NCI-H82 treated with DMSO at 0.1 percent for 48 hours (cell line): ENCODE data around the gene TUBB2B.
"Not testable (repeated sequence)": the region's sequence is repeated elsewhere in the genome, so short reads cannot be mapped to it uniquely, and the experiment has no call there.

Source experiments
- DNase-seq: peaks from one replicate; lab custom pipeline; 2025; ENCODE audit not compliant: unreplicated experiment; lab: John Stamatoyannopoulos, UW

The TUBB2B gene

GRCh38 chr6:3190779-3191178, 36.7 kb downstream of the TUBB2B start:
- DNase-seq: no peak

GRCh38 chr6:3190056-3190455, 37.4 kb downstream of the TUBB2B start:
- DNase-seq: no peak

- DNase-seq: not testable (repeated sequence)
Measured at GRCh38 chr6:3189192-3189591, 38.3 kb downstream of the TUBB2B start.

GRCh38 chr6:3188262-3188661, 39.2 kb downstream of the TUBB2B start:
- DNase-seq: no peak

GRCh38 chr6:3186974-3187382, 40.5 kb downstream of the TUBB2B start:
- no peak for DNase-seq

GRCh38 chr6:3183066-3183465, 44.4 kb downstream of the TUBB2B start:
- DNase-seq: no peak

- no peak for DNase-seq
Measured at GRCh38 chr6:3181105-3181504, 46.3 kb downstream of the TUBB2B start.

- not testable (repeated sequence) for DNase-seq
Measured at GRCh38 chr6:3179945-3180344, 47.5 kb downstream of the TUBB2B start.

- not testable (repeated sequence) for DNase-seq
Measured at GRCh38 chr6:3178666-3179065, 48.8 kb downstream of the TUBB2B start.

GRCh38 chr6:3176562-3177355, 50.7 kb downstream of the TUBB2B start:
- no peak for DNase-seq

- DNase-seq: no peak
Measured at GRCh38 chr6:3175715-3176402, 51.6 kb downstream of the TUBB2B start.
